ENCODE results near the gene GPI. TPM values are rescaled to one million over a fixed set of nuclear protein-coding genes. Genes with fewer than 3 reads are reported as not detected.

The GPI gene
- total RNA-seq, 1 donor from 2014 or later: 192 TPM

DNA sequence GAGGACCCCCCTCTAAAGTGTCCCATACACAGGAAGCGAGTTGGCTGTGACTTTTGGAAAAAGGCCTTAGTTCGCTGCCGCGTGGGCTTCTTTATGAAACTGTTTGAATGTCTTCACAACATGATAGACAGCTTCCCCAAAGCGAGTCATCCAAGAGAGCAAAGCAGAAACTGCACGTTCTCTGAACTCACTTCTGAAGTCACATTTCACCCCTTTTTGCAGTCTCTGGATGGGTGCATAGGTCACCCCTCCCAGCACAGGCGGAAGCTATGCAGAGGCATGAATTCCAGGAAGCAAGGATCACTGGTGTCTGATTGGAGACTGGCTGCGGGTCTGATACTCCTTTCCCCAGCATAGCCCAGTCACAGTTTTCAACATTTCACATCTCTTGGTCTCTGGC, 10.6 kb downstream of the GPI start:
- TF ChIP-seq, protein P1, sequence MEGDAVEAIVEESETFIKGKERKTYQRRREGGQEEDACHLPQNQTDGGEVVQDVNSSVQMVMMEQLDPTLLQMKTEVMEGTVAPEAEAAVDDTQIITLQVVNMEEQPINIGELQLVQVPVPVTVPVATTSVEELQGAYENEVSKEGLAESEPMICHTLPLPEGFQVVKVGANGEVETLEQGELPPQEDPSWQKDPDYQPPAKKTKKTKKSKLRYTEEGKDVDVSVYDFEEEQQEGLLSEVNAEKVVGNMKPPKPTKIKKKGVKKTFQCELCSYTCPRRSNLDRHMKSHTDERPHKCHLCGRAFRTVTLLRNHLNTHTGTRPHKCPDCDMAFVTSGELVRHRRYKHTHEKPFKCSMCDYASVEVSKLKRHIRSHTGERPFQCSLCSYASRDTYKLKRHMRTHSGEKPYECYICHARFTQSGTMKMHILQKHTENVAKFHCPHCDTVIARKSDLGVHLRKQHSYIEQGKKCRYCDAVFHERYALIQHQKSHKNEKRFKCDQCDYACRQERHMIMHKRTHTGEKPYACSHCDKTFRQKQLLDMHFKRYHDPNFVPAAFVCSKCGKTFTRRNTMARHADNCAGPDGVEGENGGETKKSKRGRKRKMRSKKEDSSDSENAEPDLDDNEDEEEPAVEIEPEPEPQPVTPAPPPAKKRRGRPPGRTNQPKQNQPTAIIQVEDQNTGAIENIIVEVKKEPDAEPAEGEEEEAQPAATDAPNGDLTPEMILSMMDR (IDR thresholded peaks at IDR 0.05): no peak
- no peaks in the 10 kb centered on the region for H3K9me3 Mint-ChIP-seq (ENCODE audit: unreplicated experiment)
- no peaks in the 10 kb centered on the region for H3K4me1 Mint-ChIP-seq (ENCODE audit: unreplicated experiment)
- peaks cover 30% of the 10 kb centered on the region for H3K36me3 Mint-ChIP-seq (ENCODE audit: unreplicated experiment)
- no peak overlapping the region for H3K4me3 Mint-ChIP-seq (ENCODE audit: unreplicated experiment)
- H3K27ac Mint-ChIP-seq (ENCODE audit: unreplicated experiment): no peak overlapping the region
- no peaks in the 10 kb centered on the region for H3K27me3 Mint-ChIP-seq (ENCODE audit: unreplicated experiment)
- no peak for DNase-seq (ENCODE audit: extremely low spot score, unreplicated experiment)

DNA sequence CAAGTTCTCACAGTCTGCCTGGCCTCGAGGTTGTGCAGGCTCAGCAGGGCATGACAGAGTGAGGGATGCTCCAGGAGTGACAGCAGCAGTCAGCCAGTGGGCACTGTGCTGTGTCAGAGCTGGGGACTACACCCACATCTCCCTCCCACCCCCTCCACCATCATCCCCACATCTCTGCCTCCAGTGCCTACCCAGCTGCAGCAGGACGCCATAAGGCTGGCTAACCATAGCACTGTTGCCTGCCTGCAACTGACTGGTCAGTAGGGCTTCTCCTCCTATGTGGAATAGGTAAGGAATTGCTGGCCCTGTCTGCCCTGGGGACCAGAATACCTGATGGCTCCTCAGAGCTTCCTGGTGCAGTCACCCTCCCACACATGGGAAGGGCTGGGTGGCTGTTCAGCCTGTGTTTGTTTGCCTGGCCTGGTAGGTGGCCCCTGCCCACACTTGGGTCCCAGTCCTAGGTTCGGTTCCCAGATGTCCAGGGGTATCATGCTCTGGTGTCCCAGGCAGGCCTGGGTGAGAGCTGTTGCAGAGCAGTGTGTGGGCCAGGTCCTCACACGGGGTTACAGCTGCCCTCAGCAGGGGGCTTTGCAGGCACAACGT, 15.7 kb downstream of the GPI start:
- TF ChIP-seq, protein P1 (IDR thresholded peaks at IDR 0.05): no peak
- Mint-ChIP-seq H3K4me3 (ENCODE audit: unreplicated experiment) (no peak overlapping the region), H3K36me3 (ENCODE audit: unreplicated experiment) (peaks cover 47% of the 10 kb centered on the region), H3K4me1 (ENCODE audit: unreplicated experiment) (no peaks in the 10 kb centered on the region), H3K27me3 (ENCODE audit: unreplicated experiment) (no peaks in the 10 kb centered on the region), H3K27ac (ENCODE audit: unreplicated experiment) (no peak overlapping the region), H3K9me3 (ENCODE audit: unreplicated experiment) (no peaks in the 10 kb centered on the region)
- no peak for DNase-seq (ENCODE audit: extremely low spot score, unreplicated experiment)

DNA sequence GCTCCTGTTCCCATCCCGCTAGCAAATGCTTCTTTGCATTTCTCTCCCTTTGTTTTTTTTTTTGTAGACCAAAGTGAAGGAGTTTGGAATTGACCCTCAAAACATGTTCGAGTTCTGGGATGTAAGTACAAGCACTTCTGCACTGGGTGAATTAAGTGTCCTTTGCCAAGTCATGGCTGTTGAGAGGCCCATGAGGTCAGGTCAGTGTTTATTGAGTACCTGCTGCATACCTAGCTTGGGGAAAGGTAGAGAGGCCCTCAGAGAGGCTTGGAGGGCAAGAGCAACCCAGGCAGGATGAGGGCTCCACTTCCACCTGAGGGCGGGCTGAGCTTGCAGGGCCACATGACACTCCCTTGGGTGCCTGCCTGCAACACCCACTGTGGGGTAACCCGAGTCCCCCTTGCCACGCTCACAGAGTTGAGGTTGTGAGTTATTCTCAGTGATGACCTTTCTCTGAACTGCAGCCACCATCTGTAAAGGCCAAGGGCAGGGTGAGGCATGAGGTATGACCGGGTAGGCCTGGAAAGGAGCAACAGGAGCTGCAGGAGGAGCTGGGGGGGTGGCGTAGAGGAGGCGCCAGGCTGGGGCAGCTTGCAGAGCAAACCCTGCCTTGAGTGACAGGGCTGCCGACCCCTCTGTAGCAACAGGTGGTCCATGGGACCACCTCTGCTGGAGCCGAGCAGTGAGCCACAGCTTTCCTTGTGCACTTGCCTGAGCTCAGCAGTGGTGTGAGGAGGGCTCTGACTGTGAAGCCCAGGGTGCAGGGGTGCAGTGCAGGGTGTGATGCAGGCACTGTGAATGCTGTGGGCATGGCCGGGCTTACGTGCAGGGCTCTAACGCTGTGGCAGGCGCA, 16.6 kb downstream of the GPI start:
- no peak for DNase-seq (ENCODE audit: extremely low spot score, unreplicated experiment)
- Mint-ChIP-seq H3K36me3 (ENCODE audit: unreplicated experiment) (peaks cover 55% of the 10 kb centered on the region), H3K27ac (ENCODE audit: unreplicated experiment) (no peak overlapping the region), H3K4me3 (ENCODE audit: unreplicated experiment) (no peak overlapping the region), H3K9me3 (ENCODE audit: unreplicated experiment) (no peaks in the 10 kb centered on the region), H3K27me3 (ENCODE audit: unreplicated experiment) (no peaks in the 10 kb centered on the region), H3K4me1 (ENCODE audit: unreplicated experiment) (no peaks in the 10 kb centered on the region)
- TF ChIP-seq, protein P1 (IDR thresholded peaks at IDR 0.05): no peak

DNA sequence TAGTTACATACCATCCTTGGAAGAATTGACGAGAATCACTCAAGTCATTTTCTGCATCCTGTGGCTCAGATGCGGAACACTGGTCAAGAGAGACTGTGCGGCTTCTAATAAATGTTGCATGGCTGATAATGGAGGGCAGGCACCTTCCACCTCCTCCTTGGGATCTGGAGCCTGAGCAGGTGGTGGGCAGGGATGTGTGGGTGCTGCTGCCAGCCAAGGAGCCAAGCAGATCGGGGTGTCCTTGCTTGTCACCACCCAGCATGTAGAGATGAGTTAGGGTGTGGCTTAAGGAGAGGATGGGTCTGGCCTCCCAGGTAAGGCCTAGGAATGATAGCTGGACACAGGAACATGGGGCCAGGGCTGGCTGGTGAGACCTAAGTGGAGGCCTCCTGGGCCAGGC, 17.5 kb downstream of the GPI start:
- H3K36me3 Mint-ChIP-seq (ENCODE audit: unreplicated experiment): peaks cover 53% of the 10 kb centered on the region
- H3K9me3 Mint-ChIP-seq (ENCODE audit: unreplicated experiment): no peaks in the 10 kb centered on the region
- no peak overlapping the region for H3K27ac Mint-ChIP-seq (ENCODE audit: unreplicated experiment)
- H3K4me3 Mint-ChIP-seq (ENCODE audit: unreplicated experiment): no peak overlapping the region
- H3K27me3 Mint-ChIP-seq (ENCODE audit: unreplicated experiment): no peaks in the 10 kb centered on the region
- DNase-seq (ENCODE audit: extremely low spot score, unreplicated experiment): no peak
- H3K4me1 Mint-ChIP-seq (ENCODE audit: unreplicated experiment): no peaks in the 10 kb centered on the region
- TF ChIP-seq, protein P1 (IDR thresholded peaks at IDR 0.05): no peak

DNA sequence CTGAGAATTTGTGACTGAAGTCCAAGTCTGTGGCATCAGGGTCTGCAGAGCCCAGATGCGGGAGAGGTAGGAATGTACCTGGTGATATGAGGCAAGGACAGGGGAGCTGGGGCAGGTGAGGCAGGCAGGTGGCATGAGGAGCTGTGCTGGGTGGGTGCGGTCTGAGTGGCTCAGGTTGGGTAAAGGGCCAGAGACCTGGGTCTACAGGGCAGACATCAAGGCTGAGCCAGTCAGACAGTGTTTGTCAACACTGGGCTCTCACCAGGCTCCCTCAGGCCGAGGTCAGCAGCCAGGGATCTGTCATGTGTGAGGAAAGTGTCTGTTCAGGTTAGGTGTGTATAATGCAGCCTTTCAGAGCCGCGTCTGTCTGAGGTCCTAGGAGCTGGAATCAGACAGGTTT, 18.6 kb downstream of the GPI start:
- peaks cover 44% of the 10 kb centered on the region for H3K36me3 Mint-ChIP-seq (ENCODE audit: unreplicated experiment)
- TF ChIP-seq, protein P1 (IDR thresholded peaks at IDR 0.05): no peak
- H3K27ac Mint-ChIP-seq (ENCODE audit: unreplicated experiment): no peak overlapping the region
- DNase-seq (ENCODE audit: extremely low spot score, unreplicated experiment): no peak
- H3K4me3 Mint-ChIP-seq (ENCODE audit: unreplicated experiment): no peak overlapping the region
- H3K9me3 Mint-ChIP-seq (ENCODE audit: unreplicated experiment): no peaks in the 10 kb centered on the region
- no peaks in the 10 kb centered on the region for H3K27me3 Mint-ChIP-seq (ENCODE audit: unreplicated experiment)
- no peaks in the 10 kb centered on the region for H3K4me1 Mint-ChIP-seq (ENCODE audit: unreplicated experiment)
